ENCODE data around the gene SGTB.

Gene SGTB

GRCh38 chr5:65730910-65731309 is 9.0 kb upstream of the SGTB start:
- H3F3A ChIP-seq (ENCODE audit: insufficient read depth, low read length) = peaks cover 14% of the 10 kb centered on the region
- H3K9me3 ChIP-seq (replicated peaks; ENCODE audit: insufficient read depth, low read length) = no peaks in the 10 kb centered on the region
- no peak overlapping the region for H3K9ac ChIP-seq (ENCODE audit: low read length)
- no peak overlapping the region for H3K27ac ChIP-seq (ENCODE audit: low read length)
- no peak for DNase-seq
- no peak overlapping the region for H3K4me2 ChIP-seq (ENCODE audit: low read depth, low read length)
- H4K20me1 ChIP-seq (ENCODE audit: insufficient read depth, low read length) = no peaks in the 10 kb centered on the region
- TF ChIP-seq CTCF (IDR thresholded peaks at IDR 0.05; ENCODE audit: low read length) (no peak), EZH2 (optimal IDR thresholded peaks at IDR 0.05; ENCODE audit: low read depth, low read length) (no peak), EZH2phosphoT487 (IDR thresholded peaks at IDR 0.05; ENCODE audit: low read length) (no peak)
- no peaks in the 10 kb centered on the region for H3K27me3 ChIP-seq (replicated peaks; ENCODE audit: insufficient read depth, low read length)
- no peaks in the 10 kb centered on the region for H3K36me3 ChIP-seq (replicated peaks; ENCODE audit: insufficient read depth, low read length)
- H3K9me2 ChIP-seq (replicated peaks; ENCODE audit: insufficient read depth, low read length) = no peaks in the 10 kb centered on the region
- peaks cover 31% of the 10 kb centered on the region for H3K79me2 ChIP-seq (ENCODE audit: low read length)
- no peak overlapping the region for H3K4me3 ChIP-seq (ENCODE audit: low read length)
- H2AFZ ChIP-seq (ENCODE audit: low read length) = no peak overlapping the region
- peaks cover 9% of the 10 kb centered on the region; the same call in 1 of the 2 replicates for H3K4me1 ChIP-seq (ENCODE audit: low read length)

GRCh38 chr5:65728218-65728617 is 6.3 kb upstream of the SGTB start:
- no peak for DNase-seq
- TF ChIP-seq CTCF (IDR thresholded peaks at IDR 0.05; ENCODE audit: low read length) (no peak), EZH2 (optimal IDR thresholded peaks at IDR 0.05; ENCODE audit: low read depth, low read length) (no peak), EZH2phosphoT487 (IDR thresholded peaks at IDR 0.05; ENCODE audit: low read length) (no peak)
- Histone ChIP-seq H2AFZ (ENCODE audit: low read length) (no peak overlapping the region), H3K9me3 (replicated peaks; ENCODE audit: insufficient read depth, low read length) (no peaks in the 10 kb centered on the region), H3K9ac (ENCODE audit: low read length) (no peak overlapping the region), H4K20me1 (ENCODE audit: insufficient read depth, low read length) (no peaks in the 10 kb centered on the region), H3K4me2 (ENCODE audit: low read depth, low read length) (no peak overlapping the region), H3K4me1 (ENCODE audit: low read length) (peaks cover 9% of the 10 kb centered on the region), H3K79me2 (ENCODE audit: low read length) (peaks cover 44% of the 10 kb centered on the region), H3K27me3 (replicated peaks; ENCODE audit: insufficient read depth, low read length) (no peaks in the 10 kb centered on the region), H3K4me3 (ENCODE audit: low read length) (no peak overlapping the region), H3F3A (ENCODE audit: insufficient read depth, low read length) (peaks cover 9% of the 10 kb centered on the region), H3K9me2 (replicated peaks; ENCODE audit: insufficient read depth, low read length) (no peaks in the 10 kb centered on the region), H3K36me3 (replicated peaks; ENCODE audit: insufficient read depth, low read length) (no peaks in the 10 kb centered on the region), H3K27ac (ENCODE audit: low read length) (no peak overlapping the region)

GRCh38 chr5:65727491-65728156 is 5.7 kb upstream of the SGTB start:
- Histone ChIP-seq H4K20me1 (ENCODE audit: insufficient read depth, low read length) (no peaks in the 10 kb centered on the region), H2AFZ (ENCODE audit: low read length) (no peak overlapping the region), H3K9me2 (replicated peaks; ENCODE audit: insufficient read depth, low read length) (no peaks in the 10 kb centered on the region), H3K9me3 (replicated peaks; ENCODE audit: insufficient read depth, low read length) (no peaks in the 10 kb centered on the region), H3K4me2 (ENCODE audit: low read depth, low read length) (no peak overlapping the region), H3K36me3 (replicated peaks; ENCODE audit: insufficient read depth, low read length) (no peaks in the 10 kb centered on the region), H3K4me3 (ENCODE audit: low read length) (no peak overlapping the region), H3K79me2 (ENCODE audit: low read length) (peaks cover 47% of the 10 kb centered on the region), H3K9ac (ENCODE audit: low read length) (no peak overlapping the region), H3K4me1 (ENCODE audit: low read length) (peaks cover 13% of the 10 kb centered on the region), H3K27me3 (replicated peaks; ENCODE audit: insufficient read depth, low read length) (no peaks in the 10 kb centered on the region), H3K27ac (ENCODE audit: low read length) (no peak overlapping the region), H3F3A (ENCODE audit: insufficient read depth, low read length) (peaks cover 11% of the 10 kb centered on the region)
- TF ChIP-seq CTCF (IDR thresholded peaks at IDR 0.05; ENCODE audit: low read length) = no peak
- TF ChIP-seq EZH2phosphoT487 (IDR thresholded peaks at IDR 0.05; ENCODE audit: low read length) = no peak
- no peak for TF ChIP-seq EZH2 (optimal IDR thresholded peaks at IDR 0.05; ENCODE audit: low read depth, low read length)
- DNase-seq = no peak
